Right ventricle myocardium superior (tissue), 1 donor: ENCODE results near the gene TMEM164. TPM values are rescaled to one million over a fixed set of nuclear protein-coding genes. Genes with fewer than 3 reads are reported as not detected.

Experiments
- ATAC-seq: fragments of 200-7000 bp; cut with Tn5 transposase; one replicate; pipeline ENCODE4 v1.9.1; 2020; ENCODE audit warnings: mild to moderate bottlenecking; ENCODE audit not compliant: poor library complexity
- DNase-seq: peaks from one replicate; pipeline ENCODE4 v3.0.0-alpha.2; 2020
- intact Hi-C: fragments of 100-400 bp; cut with DNase I; formaldehyde crosslinking; loops from one replicate; pipeline ENCODE4 v1.11.2; 2022
- total RNA-seq: library from RNA; stranded (reverse); fragmentation: NEBNext Ultra II Directional; extraction: Animal tissue kit (Norgen Biotek cat#: 25700); gene quantifications from one replicate; pipeline ENCODE4 v1.2.1, GENCODE V29; 2021
- donor health status: DM: no; HTN: yes; CAD: no; lungs with severe emphysema.

The TMEM164 gene
- total RNA-seq, 1 donor from 2014 or later: 47.1 TPM

- DNase-seq (no peak), ATAC-seq (no peak)
- intact Hi-C loops: no loop called here
Measured at GRCh38 chrX:110055616-110056015, 52.7 kb downstream of the TMEM164 start.

DNA sequence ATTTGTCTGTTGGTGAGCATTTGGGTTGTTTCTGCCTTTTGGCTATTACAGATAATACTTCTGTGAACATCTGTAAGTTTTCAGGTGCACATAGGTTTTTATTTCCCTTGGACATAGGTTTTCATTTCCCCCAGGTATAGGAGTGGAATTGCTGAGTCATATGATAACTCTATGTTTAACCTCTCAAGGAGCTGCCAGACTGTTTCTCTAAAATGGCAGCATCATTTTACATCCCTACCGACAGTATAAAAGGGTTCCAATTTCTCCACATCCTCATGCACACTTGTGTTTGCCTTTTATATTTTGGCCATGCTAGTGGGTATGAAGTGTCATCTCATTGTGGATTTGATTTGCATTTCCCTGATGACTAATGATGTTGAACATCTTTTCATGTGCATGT, 53.5 kb downstream of the TMEM164 start:
- DNase-seq (no peak), ATAC-seq (no peak)
- intact Hi-C loops: no loop called here

- DNase-seq (no peak), ATAC-seq (peak; percentile 57)
- intact Hi-C loops: no loop called here
Measured at GRCh38 chrX:110059410-110059809, 56.5 kb downstream of the TMEM164 start.

- ATAC-seq: no peak
- no peak for DNase-seq
- intact Hi-C loops: no loop called here
Measured at GRCh38 chrX:110060317-110060716, 57.4 kb downstream of the TMEM164 start.

- ATAC-seq (peak; percentile 49), DNase-seq (no peak)
- intact Hi-C loops: no loop called here
Measured at GRCh38 chrX:110060846-110061537, 58.1 kb downstream of the TMEM164 start.

DNA sequence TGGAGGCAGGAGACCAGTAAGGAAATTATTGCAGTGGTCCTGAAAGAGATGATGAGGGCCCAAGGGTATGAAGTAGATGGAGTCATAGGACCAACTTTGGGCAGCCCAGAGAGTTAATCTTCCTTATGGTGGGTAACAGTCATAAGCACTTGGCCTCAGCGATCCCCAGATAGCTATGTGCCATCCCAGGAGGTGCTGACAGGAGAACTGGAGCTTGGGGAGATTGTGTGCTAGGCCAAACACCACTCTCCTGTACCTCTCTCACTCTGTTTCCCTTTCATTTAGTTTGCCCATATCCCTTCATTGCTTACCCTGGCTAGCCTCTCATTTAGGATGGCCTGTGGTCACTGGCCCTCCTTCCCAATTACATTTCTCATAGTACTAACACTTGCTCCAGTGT, 60.0 kb downstream of the TMEM164 start:
- DNase-seq (no peak), ATAC-seq (no peak)
- intact Hi-C loops: no loop called here

- intact Hi-C loops: no loop called here
- DNase-seq (no peak), ATAC-seq (peak; percentile 68)
Measured at GRCh38 chrX:110066488-110067225, 63.7 kb downstream of the TMEM164 start.

DNA sequence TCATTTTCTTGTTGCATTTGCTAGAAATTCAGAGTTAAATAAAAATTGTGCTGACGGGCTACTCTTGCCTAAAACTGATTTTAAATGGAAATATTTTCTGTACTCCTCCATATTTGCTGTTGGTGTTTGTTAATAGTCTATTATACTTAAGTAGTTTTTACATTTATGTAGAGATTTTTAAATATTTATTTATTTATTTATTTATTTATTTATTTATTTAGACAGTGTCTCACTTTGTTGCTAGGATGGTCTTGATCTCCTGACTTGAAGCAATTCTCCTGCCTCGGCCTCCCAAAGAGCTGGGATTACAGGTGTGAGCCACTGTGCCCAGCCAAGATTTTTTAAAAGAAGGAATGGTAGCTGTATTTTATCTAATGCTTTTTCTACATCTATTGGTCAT, 68.1 kb downstream of the TMEM164 start:
- no peak for DNase-seq
- no peak for ATAC-seq
- intact Hi-C loops: no loop called here

DNA sequence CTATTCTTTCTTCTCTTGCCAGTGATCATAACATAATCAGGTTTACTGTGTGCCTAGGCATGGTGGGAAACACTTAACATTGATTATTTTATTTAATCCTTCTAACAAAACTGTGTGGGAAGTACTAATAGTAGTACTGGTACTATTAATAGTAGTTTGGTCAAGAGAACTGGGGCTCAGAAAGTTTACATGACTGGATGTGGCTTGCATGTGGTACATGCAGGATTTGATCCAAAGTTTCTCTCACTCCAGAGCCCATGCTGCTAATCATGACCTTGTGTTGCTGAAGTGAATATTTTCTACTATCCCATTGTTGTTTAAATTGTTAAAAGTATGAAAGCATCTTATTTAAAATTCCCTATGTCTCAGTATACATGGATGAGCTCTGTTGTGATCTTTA, 78.4 kb downstream of the TMEM164 start:
- DNase-seq: no peak
- intact Hi-C loops: no loop called here
- peak; percentile 35 for ATAC-seq

DNA sequence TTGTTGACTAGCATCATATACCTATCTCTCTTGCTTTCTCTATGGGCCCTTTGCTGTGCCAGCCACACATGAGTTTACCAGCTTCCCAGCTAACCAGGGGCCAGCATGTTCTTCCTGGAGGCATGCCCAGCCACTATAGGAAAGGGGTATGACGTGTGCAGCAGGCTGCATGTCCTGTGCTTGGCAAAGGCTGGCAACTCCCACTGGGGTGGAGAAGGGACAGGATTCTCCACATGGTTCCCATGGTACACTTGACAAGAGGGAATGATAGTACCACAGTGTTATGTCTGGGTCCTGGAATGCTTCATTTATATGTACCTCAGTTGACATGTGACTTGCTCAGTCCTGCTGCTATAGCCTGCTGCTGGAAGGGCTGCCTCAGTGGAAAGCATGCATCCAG, 78.8 kb downstream of the TMEM164 start:
- peak; percentile 92 for ATAC-seq
- DNase-seq: peak; percentile 60
- intact Hi-C loops: no loop called here

DNA sequence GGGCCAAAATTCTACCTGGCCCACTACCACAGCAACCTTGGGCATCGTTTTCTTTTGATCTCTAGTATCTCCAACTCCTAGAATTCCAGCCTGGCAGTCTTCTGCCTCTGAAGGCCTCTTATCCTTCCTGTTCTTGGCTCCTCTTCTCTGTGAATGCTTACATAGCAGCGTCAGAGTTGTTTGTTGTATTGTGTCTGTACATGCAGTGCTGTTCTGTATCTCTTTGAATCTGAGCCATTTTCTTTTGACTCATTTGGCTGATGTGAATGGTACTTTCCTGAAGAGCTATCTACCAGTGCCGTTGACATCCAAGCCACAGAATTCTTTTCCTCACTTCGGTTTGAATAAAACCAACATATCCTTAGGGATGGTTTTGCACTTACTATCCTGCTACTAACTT, 79.2 kb downstream of the TMEM164 start:
- intact Hi-C loops: no loop called here
- DNase-seq (no peak), ATAC-seq (peak; percentile 88)

DNA sequence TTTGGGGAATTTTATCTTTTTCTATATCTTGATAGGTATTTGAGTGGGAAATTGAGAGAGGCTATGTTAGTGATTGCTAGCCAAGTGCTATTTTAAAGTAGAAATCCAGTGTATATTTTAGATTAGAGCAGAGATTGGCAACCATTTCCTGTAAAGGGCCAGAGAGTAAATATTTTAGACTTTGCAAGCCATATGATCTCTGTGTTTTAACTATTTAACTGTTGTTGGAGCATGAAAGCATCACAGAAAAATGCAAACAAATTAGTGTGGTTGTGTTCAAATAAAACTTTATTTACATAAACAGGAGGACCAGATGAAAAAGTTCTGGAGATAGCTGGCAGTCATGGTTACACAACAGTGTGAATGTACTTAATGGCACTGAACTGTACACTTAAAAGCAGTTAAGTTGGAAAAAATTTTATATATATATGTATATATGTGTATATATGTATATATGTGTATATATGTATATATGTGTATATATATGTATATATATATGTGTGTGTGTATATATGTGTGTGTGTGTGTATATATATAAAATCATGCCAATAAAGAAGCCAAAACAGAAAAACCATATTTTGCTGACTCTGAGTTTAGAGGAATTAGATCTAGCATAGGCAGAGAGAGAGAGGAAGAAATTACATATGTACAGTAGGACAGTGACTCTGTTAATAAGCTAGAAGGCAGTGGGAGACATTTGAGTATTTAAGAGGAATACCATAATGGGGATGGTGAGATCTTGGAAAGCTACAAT, 83.4 kb downstream of the TMEM164 start:
- intact Hi-C loops: no loop called here
- ATAC-seq: no peak

GRCh38 chrX:110086916-110087484, 84.1 kb downstream of the TMEM164 start:
- ATAC-seq (peak; percentile 28), DNase-seq (no peak)
- intact Hi-C loops: no loop called here

More for the DNA sequence above, 83.4 kb downstream of the TMEM164 start:
- no peak for DNase-seq

- intact Hi-C loops: no loop called here
- DNase-seq (no peak), ATAC-seq (peak; percentile 55)
Measured at GRCh38 chrX:110087485-110088356, 84.8 kb downstream of the TMEM164 start.

GRCh38 chrX:110089656-110090403, 86.9 kb downstream of the TMEM164 start:
- ATAC-seq: no peak
- DNase-seq: no peak
- intact Hi-C loops: no loop called here

- no peak for DNase-seq
- intact Hi-C loops: no loop called here
- no peak for ATAC-seq
Measured at GRCh38 chrX:110097920-110098319, 95.0 kb downstream of the TMEM164 start.

DNA sequence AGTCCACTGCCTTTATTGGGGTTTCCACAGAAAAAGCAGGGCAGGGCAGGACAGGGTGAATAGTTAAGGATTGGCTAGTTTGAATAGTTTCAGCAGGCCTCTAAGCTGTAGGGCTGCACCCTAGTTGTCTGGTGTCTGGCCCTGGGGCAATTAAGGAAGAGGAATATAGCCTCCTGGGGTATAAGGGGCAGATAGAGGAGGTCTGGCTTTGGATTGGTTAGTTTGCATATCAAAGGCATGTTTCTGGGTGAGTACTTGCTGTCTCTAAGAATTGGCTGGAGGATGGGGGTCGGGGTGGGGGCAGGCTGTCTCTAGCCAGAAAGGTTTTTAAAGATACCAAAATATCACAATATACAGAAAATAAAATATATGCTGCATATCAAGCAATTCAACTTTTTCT, 100.4 kb downstream of the TMEM164 start:
- no peak for ATAC-seq
- intact Hi-C loops: no loop called here
- no peak for DNase-seq

GRCh38 chrX:110104078-110104477, 101.2 kb downstream of the TMEM164 start:
- intact Hi-C loops: no loop called here
- no peak for DNase-seq
- ATAC-seq: no peak
